Measurements from ENCODE around the gene ABI2. TPM values are rescaled to one million over a fixed set of nuclear protein-coding genes. Genes with fewer than 3 reads are reported as not detected.

The ABI2 gene
- total and polyA plus RNA-seq, 2 of the 4 experiments (the other 2 are of a cell fraction) = 35.7 to 54.0 TPM

- dilution Hi-C loops (cut with HindIII; ENCODE audit: low sequenced_read_pairs, unreplicated experiment) = no loop called here
- no peak overlapping the region for H2BK120ac ChIP-seq (ENCODE audit: low read depth, low read length)
Measured at GRCh38 chr2:203438528-203438927, 110.3 kb downstream of the ABI2 start.

More at GRCh38 chr2:203438528-203438927, 110.3 kb downstream of the ABI2 start:
- DNase-seq (no peak), ATAC-seq (ENCODE audit: low read depth) (no peak)
- Histone ChIP-seq H4K91ac (ENCODE audit: insufficient read depth, low read depth, low read length) (no peak overlapping the region), H3K27me3 (ENCODE audit: control insufficient read depth, insufficient read depth, low read length) (no peaks in the 10 kb centered on the region), H3K36me3 (ENCODE audit: control insufficient read depth, insufficient read depth, low read length) (peaks cover 27% of the 10 kb centered on the region), H2BK20ac (ENCODE audit: low read depth, low read length) (no peak overlapping the region), H3K27ac (ENCODE audit: insufficient read depth, low read length) (no peak overlapping the region), H3K4me2 (ENCODE audit: low read depth, low read length) (no peak overlapping the region), H3K9me1 (ENCODE audit: insufficient read depth, low read length) (peaks cover 12% of the 10 kb centered on the region), H3K4me1 (ENCODE audit: control insufficient read depth, insufficient read depth, low read length) (no peaks in the 10 kb centered on the region), H2AK5ac (ENCODE audit: low read depth, low read length) (no peak overlapping the region), H2BK15ac (ENCODE audit: low read depth, low read length) (no peak overlapping the region), H3K18ac (ENCODE audit: low read depth, low read length) (no peak overlapping the region), H3K23ac (ENCODE audit: low read depth, low read length) (no peak overlapping the region), H2AFZ (replicated peaks; ENCODE audit: low read length, poor library complexity) (no peak overlapping the region), H4K20me1 (ENCODE audit: insufficient read depth, low read length) (no peaks in the 10 kb centered on the region; the same call in 1 of the 2 replicates), H2BK5ac (ENCODE audit: low read depth, low read length, poor library complexity, severe bottlenecking) (no peak overlapping the region), H2AK9ac (replicated peaks; ENCODE audit: low read depth, low read length, poor library complexity) (no peak overlapping the region), H3K4ac (ENCODE audit: low read depth, low read length) (no peak overlapping the region), H3K56ac (ENCODE audit: extremely low read depth, insufficient read depth, low read length) (no peak overlapping the region), H3K14ac (replicated peaks; ENCODE audit: low read depth, low read length) (no peak overlapping the region), H3K79me1 (ENCODE audit: low read depth in 1 of 2, low read length in 2 of 2) (peaks cover 15 to 35% of the 10 kb centered on the region in 2 experiments), H3K9me3 (ENCODE audit: control insufficient read depth, insufficient read depth, low read length) (no peaks in the 10 kb centered on the region), H4K8ac (ENCODE audit: low read depth in 2 of 2, low read length in 2 of 2) (no peak overlapping the region), H3K9ac (ENCODE audit: low read depth, low read length) (no peak overlapping the region), H3K4me3 (ENCODE audit: insufficient read depth, low read depth, low read length) (no peak overlapping the region), H4K5ac (ENCODE audit: low read depth, low read length) (no peak overlapping the region)
- no peak for TF ChIP-seq MAZ (IDR thresholded peaks at IDR 0.05; ENCODE audit: borderline replicate concordance, low read depth, low read length)
- in situ Hi-C loops (cut with MboI; ENCODE audit: low sequenced_read_pairs) (no loop called here), intact Hi-C loops (cut with micrococcal nuclease) (no loop called here)
- POLR2A ChIA-PET (ENCODE audit: unreplicated experiment) = no interaction called here
- BruUV-seq (replicated peaks) = no TSS peak
- 60% methylated on average over 1 of the region's 2 CpGs; no CpG with 5 or more reads in 1 of the 2 experiments for WGBS, 2 experiments (ENCODE audit: extremely low coverage in 2 of 2, insufficient read length in 1 of 2)
- CTCF ChIA-PET = no interaction called here
